T-helper 2 cell (primary cell): ENCODE data around the gene CNTN2.

Experiments used
- DNase-seq, 5 experiments: peaks; one replicate each; pipeline versions ENCODE4 v3.0.0 to v3.0.0-alpha.2; 2012 to 2022
- total RNA-seq, 2 donors: gene quantifications; one replicate each; lab custom pipeline; 2026; lab: John Stamatoyannopoulos, UW

The CNTN2 gene
- 0 reads per million in 2 donors for total RNA-seq

- no peak for DNase-seq
These were observed at the start of gene CNTN2 for GRCh38 chr1:205042911-205043806. TSS of gene CNTN2 (plus strand) at chr1:205043212. CDS start at chr1:205053186, 9,974 bp downstream.

GRCh38 chr1:204994086-204994862 is 48.7 kb upstream of the CNTN2 start:
- no peak for DNase-seq

- DNase-seq = no peak
These were observed 46.0 kb upstream of the CNTN2 start for GRCh38 chr1:204996981-204997380.

- no peak for DNase-seq
These were observed 45.2 kb upstream of the CNTN2 start for GRCh38 chr1:204997591-204998355.

- DNase-seq = no peak
These were observed 41.9 kb upstream of the CNTN2 start for GRCh38 chr1:205001162-205001561.

GRCh38 chr1:205002705-205003104 is 40.3 kb upstream of the CNTN2 start:
- DNase-seq = no peak

- DNase-seq = no peak
These were observed 39.5 kb upstream of the CNTN2 start for GRCh38 chr1:205003358-205004131.

- no peak for DNase-seq
These were observed 38.7 kb upstream of the CNTN2 start for GRCh38 chr1:205004351-205004750.

GRCh38 chr1:205008896-205009295 is 34.1 kb upstream of the CNTN2 start:
- no peak for DNase-seq

- no peak for DNase-seq
These were observed 33.3 kb upstream of the CNTN2 start for GRCh38 chr1:205009670-205010069.

- DNase-seq = no peak
These were observed 30.4 kb upstream of the CNTN2 start for GRCh38 chr1:205012391-205013140.

- no peak for DNase-seq
These were observed 29.2 kb upstream of the CNTN2 start for GRCh38 chr1:205013683-205014367.

- DNase-seq = no peak
These were observed 28.2 kb upstream of the CNTN2 start for GRCh38 chr1:205014783-205015182.

- no peak for DNase-seq
These were observed 27.8 kb upstream of the CNTN2 start for GRCh38 chr1:205015241-205015640.

GRCh38 chr1:205016075-205016474 is 26.9 kb upstream of the CNTN2 start:
- DNase-seq = no peak

- no peak for DNase-seq
These were observed 26.4 kb upstream of the CNTN2 start for GRCh38 chr1:205016584-205016983.

GRCh38 chr1:205017001-205017400 is 26.0 kb upstream of the CNTN2 start:
- DNase-seq = no peak

GRCh38 chr1:205017766-205018165 is 25.2 kb upstream of the CNTN2 start:
- no peak for DNase-seq

GRCh38 chr1:205018381-205018780 is 24.6 kb upstream of the CNTN2 start:
- no peak for DNase-seq

- DNase-seq = no peak
These were observed 22.5 kb upstream of the CNTN2 start for GRCh38 chr1:205020466-205020865.

- DNase-seq = no peak
These were observed 18.3 kb upstream of the CNTN2 start for GRCh38 chr1:205024679-205025078.
